MM.1S (cell line): ENCODE results near the gene ANGPT4.

ENCODE experiments used
- DNase-seq: peaks from one replicate; pipeline ENCODE4 v3.0.0-alpha.2; 2015
- H2AFZ ChIP-seq: fragments of 300-600 bp; sonication (generic); 2 replicates; pipeline ENCODE4 v1.6.0; 2016; ENCODE audit warnings: antibody characterized with exemption, low read length
- H3F3A ChIP-seq: fragments of 300-600 bp; sonication (generic); 2 replicates; pipeline ENCODE4 v1.6.1; 2016; ENCODE audit warnings: mild to moderate bottlenecking, antibody characterized with exemption, low read length, moderate library complexity, mixed read lengths; ENCODE audit not compliant: insufficient read depth
- H3K27ac ChIP-seq: fragments of 300-600 bp; sonication (generic); 2 replicates; pipeline ENCODE4 v1.5.1; 2016; ENCODE audit warnings: mild to moderate bottlenecking, low read length
- H3K27me3 ChIP-seq: fragments of 300-600 bp; sonication (generic); replicated peaks from 2 replicates; pipeline ENCODE4 v1.6.0; 2016; ENCODE audit warnings: low read length; ENCODE audit not compliant: insufficient read depth
- H3K36me3 ChIP-seq: fragments of 300-600 bp; sonication (generic); replicated peaks from 2 replicates; pipeline ENCODE4 v1.6.1; 2016; ENCODE audit warnings: mild to moderate bottlenecking, low read length, mixed read lengths; ENCODE audit not compliant: insufficient read depth
- H3K4me1 ChIP-seq: fragments of 300-600 bp; sonication (generic); 2 replicates; pipeline ENCODE4 v1.6.1; 2016; ENCODE audit warnings: low read length, mixed read lengths
- H3K4me2 ChIP-seq: fragments of 300-600 bp; sonication (generic); 2 replicates; pipeline ENCODE4 v1.6.0; 2016; ENCODE audit warnings: low read depth, low read length
- H3K4me3 ChIP-seq: fragments of 300-600 bp; sonication (generic); 2 replicates; pipeline ENCODE4 v1.5.1; 2016; ENCODE audit warnings: low read length, mixed read lengths
- H3K79me2 ChIP-seq: fragments of 300-600 bp; sonication (generic); 2 replicates; pipeline ENCODE4 v1.6.1; 2016; ENCODE audit warnings: mixed run types, low read length, mixed read lengths
- H3K9ac ChIP-seq: fragments of 300-600 bp; sonication (generic); 2 replicates; pipeline ENCODE4 v1.6.1; 2016; ENCODE audit warnings: low read length, mixed read lengths
- H3K9me2 ChIP-seq: fragments of 300-600 bp; sonication (generic); replicated peaks from 2 replicates; pipeline ENCODE4 v1.6.1; 2016; ENCODE audit warnings: mild to moderate bottlenecking, low read length, mixed read lengths; ENCODE audit not compliant: insufficient read depth
- H3K9me3 ChIP-seq: fragments of 300-600 bp; sonication (generic); replicated peaks from 2 replicates; pipeline ENCODE4 v1.6.1; 2016; ENCODE audit warnings: mild to moderate bottlenecking, low read length, mixed read lengths; ENCODE audit not compliant: insufficient read depth
- H4K20me1 ChIP-seq: fragments of 300-600 bp; sonication (generic); 2 replicates; pipeline ENCODE4 v1.6.1; 2016; ENCODE audit warnings: mild to moderate bottlenecking, low read length, moderate library complexity, mixed read lengths; ENCODE audit not compliant: insufficient read depth
- EZH2 ChIP-seq: fragments of 300-600 bp; sonication (generic); optimal IDR thresholded peaks from 2 replicates; pipeline ENCODE3; 2017; ENCODE audit warnings: low read depth, mild to moderate bottlenecking, antibody characterized with exemption, low read length, mixed read lengths
- EZH2phosphoT487 ChIP-seq: fragments of 300-600 bp; sonication (generic); IDR thresholded peaks from 2 replicates; pipeline ENCODE4 v1.6.1; 2018; ENCODE audit warnings: antibody characterized with exemption, low read length
- TF ChIP-seq, protein P1 (sequence below): fragments of 300-600 bp; sonication (generic); IDR thresholded peaks from 2 replicates; pipeline ENCODE4 v1.5.1; 2016; ENCODE audit warnings: antibody characterized with exemption, low read length, mixed read lengths

The ANGPT4 gene

DNA sequence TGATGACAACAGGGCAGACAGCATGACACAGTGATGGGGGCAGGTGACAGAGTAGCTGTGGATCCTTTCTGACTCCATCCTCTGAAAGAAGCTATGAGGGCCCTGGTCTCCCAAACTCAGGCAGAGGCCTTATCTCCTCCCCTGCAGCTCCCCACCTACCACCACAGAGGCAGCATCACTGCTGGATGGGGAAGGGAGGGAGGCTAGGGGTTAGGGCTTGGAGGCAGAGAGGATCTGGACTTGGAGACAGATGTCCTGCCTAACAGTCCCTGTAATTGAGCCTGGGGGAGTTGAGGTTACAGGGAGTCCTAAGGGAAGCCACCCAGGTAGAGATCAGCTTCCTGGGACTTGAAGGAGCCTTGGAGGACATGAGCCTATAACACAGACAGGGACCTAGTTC lies 44.7 kb downstream of the ANGPT4 start:
- Histone ChIP-seq H3K4me1 (no peaks in the 10 kb centered on the region), H3K27ac (no peak overlapping the region), H4K20me1 (no peaks in the 10 kb centered on the region), H3K9me2 (no peaks in the 10 kb centered on the region), H3K4me3 (no peak overlapping the region), H3K9me3 (no peaks in the 10 kb centered on the region), H2AFZ (no peak overlapping the region), H3K9ac (no peak overlapping the region), H3K27me3 (no peaks in the 10 kb centered on the region; the same call in 1 of the 2 replicates), H3K36me3 (no peaks in the 10 kb centered on the region), H3K4me2 (no peak overlapping the region), H3F3A (no peaks in the 10 kb centered on the region), H3K79me2 (no peaks in the 10 kb centered on the region)
- DNase-seq: no peak
- TF ChIP-seq, protein P1, sequence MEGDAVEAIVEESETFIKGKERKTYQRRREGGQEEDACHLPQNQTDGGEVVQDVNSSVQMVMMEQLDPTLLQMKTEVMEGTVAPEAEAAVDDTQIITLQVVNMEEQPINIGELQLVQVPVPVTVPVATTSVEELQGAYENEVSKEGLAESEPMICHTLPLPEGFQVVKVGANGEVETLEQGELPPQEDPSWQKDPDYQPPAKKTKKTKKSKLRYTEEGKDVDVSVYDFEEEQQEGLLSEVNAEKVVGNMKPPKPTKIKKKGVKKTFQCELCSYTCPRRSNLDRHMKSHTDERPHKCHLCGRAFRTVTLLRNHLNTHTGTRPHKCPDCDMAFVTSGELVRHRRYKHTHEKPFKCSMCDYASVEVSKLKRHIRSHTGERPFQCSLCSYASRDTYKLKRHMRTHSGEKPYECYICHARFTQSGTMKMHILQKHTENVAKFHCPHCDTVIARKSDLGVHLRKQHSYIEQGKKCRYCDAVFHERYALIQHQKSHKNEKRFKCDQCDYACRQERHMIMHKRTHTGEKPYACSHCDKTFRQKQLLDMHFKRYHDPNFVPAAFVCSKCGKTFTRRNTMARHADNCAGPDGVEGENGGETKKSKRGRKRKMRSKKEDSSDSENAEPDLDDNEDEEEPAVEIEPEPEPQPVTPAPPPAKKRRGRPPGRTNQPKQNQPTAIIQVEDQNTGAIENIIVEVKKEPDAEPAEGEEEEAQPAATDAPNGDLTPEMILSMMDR: no peak
- TF ChIP-seq EZH2 (no peak), EZH2phosphoT487 (no peak)

DNA sequence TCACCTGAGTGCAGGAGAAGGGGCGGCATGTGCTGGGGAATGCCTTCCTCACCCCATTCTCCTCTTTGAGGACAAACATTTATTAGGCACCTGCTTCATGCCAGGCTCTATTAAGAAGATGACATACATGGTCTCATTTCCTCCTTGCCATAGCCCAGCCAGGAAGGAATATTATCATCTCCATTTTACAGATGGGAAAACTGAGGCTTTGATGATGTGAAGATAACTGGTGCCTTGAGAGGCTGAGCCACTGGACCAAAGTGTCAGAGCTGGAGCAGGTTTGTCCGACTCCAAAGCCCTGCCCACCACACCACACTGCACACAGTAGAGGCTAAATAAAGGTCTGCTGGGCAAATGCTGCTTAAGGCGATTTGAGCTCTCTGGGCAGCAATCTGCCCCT lies 45.4 kb downstream of the ANGPT4 start:
- Histone ChIP-seq H3K4me3 (no peak overlapping the region), H3K9ac (no peak overlapping the region), H4K20me1 (no peaks in the 10 kb centered on the region), H3F3A (no peaks in the 10 kb centered on the region), H3K4me2 (no peak overlapping the region), H3K4me1 (no peaks in the 10 kb centered on the region), H3K27me3 (no peaks in the 10 kb centered on the region; the same call in 1 of the 2 replicates), H3K9me2 (no peaks in the 10 kb centered on the region), H3K27ac (no peak overlapping the region), H3K9me3 (no peaks in the 10 kb centered on the region), H2AFZ (no peak overlapping the region), H3K79me2 (no peaks in the 10 kb centered on the region), H3K36me3 (no peaks in the 10 kb centered on the region)
- TF ChIP-seq EZH2phosphoT487 (no peak), EZH2 (no peak)
- TF ChIP-seq, protein P1: no peak
- DNase-seq: no peak

DNA sequence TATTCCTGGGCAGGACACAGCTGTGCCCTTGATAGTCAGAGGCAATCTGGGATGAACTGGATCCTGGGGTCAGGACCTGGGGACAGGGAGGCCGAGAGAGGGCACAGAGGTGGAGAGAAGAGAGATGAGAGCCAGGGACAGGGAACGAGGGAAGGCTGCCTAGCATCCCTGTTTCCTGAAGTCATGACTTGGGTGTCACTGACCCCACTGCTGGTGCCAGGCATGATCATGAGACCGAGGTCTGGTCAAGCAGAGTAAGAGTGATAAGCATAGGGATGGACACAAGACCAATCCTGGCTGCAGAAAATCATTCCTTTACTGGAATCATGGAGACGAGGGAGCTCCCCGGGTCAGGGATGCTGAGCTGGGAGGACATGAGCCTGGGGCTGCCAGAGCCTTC lies 46.5 kb downstream of the ANGPT4 start:
- TF ChIP-seq EZH2 (no peak), EZH2phosphoT487 (no peak)
- TF ChIP-seq, protein P1: no peak

More for the DNA sequence above, 46.5 kb downstream of the ANGPT4 start:
- no peaks in the 10 kb centered on the region for H3K9me3 ChIP-seq
- no peaks in the 10 kb centered on the region for H3K4me1 ChIP-seq
- H3K27ac ChIP-seq: no peak overlapping the region
- no peak overlapping the region for H3K9ac ChIP-seq
- no peaks in the 10 kb centered on the region for H3F3A ChIP-seq
- no peak overlapping the region for H2AFZ ChIP-seq
- DNase-seq: no peak
- no peaks in the 10 kb centered on the region for H3K79me2 ChIP-seq
- H3K4me3 ChIP-seq: no peak overlapping the region
- no peaks in the 10 kb centered on the region for H4K20me1 ChIP-seq
- no peaks in the 10 kb centered on the region for H3K9me2 ChIP-seq
- H3K4me2 ChIP-seq: no peak overlapping the region
- H3K36me3 ChIP-seq: no peaks in the 10 kb centered on the region
- no peaks in the 10 kb centered on the region; the same call in 1 of the 2 replicates for H3K27me3 ChIP-seq
